NCI-H526 treated with DMSO at 0.1 percent for 48 hours (cell line): ENCODE data around the gene TRIM45.
"Not testable (repeated sequence)": the region's sequence is repeated elsewhere in the genome, so short reads cannot be mapped to it uniquely, and the experiment has no call there.

Experiments
- DNase-seq: peaks from one replicate; lab custom pipeline; 2025; lab: John Stamatoyannopoulos, UW

Gene TRIM45, protein sequence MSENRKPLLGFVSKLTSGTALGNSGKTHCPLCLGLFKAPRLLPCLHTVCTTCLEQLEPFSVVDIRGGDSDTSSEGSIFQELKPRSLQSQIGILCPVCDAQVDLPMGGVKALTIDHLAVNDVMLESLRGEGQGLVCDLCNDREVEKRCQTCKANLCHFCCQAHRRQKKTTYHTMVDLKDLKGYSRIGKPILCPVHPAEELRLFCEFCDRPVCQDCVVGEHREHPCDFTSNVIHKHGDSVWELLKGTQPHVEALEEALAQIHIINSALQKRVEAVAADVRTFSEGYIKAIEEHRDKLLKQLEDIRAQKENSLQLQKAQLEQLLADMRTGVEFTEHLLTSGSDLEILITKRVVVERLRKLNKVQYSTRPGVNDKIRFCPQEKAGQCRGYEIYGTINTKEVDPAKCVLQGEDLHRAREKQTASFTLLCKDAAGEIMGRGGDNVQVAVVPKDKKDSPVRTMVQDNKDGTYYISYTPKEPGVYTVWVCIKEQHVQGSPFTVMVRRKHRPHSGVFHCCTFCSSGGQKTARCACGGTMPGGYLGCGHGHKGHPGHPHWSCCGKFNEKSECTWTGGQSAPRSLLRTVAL

DNA sequence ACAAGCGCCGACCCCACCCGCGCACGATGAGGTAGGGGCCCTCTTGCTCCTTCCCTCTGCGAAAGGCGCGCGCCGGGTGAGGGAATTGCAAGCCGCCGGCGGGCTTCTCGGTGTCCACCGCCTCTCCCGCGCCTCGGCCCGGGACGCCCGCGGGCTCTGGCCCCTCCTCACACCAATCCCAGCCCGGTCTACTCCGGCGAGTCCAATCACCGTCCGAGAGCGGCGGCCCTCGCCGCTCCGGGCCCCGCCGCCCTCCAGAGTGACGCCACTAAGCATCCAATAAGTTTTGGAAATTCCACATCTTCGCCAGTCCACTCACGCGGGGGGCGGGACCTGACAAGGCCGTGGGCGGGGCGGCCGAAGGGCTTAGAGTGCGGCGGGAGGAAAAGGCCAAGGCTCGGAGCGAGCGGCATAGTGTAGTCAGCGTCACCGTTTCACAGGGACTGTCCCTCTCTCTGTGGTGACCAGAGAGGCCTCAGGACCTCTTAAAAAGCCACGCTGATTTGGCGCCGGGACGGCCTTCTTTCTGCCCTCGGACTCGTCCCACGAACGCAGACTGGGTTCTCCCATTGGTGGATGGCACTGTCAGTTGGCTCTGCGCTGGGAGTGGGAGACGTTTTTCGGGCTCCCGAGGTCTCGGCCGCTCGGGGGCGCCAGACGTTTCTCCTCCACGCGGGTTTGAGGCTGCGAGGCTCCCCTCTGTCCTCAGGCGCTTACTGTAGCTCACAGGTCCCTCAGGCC, at the start of gene TRIM45:
TRIM45 (minus strand) TSS at position 161 of the 741 bp plus-strand sequence. CDS start 548 bp downstream, outside the sequence.
- DNase-seq, result peak; percentile 97

GRCh38 chr1:117169871-117170596, 48.5 kb upstream of the TRIM45 start:
- DNase-seq, result no peak

DNA sequence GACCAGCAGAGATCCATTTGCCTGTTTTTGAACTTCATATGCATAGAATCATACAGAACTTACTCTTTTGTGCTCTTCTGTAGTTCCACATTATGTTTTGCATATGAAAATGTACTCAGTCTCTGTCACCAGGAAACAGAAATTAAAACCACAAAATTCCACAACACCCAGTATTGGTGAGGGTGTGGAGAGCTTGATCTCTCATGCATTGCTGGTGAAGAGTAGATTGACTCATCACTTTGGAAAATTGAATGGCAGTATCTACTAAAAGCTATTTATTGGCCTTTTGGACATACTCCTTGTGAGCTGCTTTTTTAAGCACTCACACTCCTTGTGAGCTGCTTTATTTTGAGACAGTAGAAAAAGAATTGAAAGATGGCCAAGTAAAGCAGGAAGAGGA, 45.9 kb upstream of the TRIM45 start:
- DNase-seq, result peak; percentile 30

GRCh38 chr1:117166076-117166475, 44.5 kb upstream of the TRIM45 start:
- no peak for DNase-seq

DNA sequence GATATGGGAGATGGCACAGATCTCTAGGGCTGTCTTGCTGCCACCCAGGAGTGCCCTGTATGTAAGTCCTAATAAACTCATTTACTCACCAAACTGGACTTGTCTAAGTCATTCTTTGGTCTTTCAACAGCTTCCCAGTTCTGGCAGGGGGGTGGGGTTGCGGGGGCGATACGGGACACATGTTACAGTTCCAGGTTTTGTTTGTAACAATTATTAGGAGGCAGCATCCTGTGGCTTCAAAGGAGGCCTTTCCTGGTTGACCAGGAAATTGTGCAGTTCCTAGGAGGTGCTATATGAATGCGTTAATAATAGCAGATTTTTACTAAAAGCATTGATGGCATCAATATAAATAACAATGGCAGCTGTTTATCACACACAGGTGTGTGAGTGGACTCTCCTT, 42.7 kb upstream of the TRIM45 start:
- DNase-seq, result no peak

DNA sequence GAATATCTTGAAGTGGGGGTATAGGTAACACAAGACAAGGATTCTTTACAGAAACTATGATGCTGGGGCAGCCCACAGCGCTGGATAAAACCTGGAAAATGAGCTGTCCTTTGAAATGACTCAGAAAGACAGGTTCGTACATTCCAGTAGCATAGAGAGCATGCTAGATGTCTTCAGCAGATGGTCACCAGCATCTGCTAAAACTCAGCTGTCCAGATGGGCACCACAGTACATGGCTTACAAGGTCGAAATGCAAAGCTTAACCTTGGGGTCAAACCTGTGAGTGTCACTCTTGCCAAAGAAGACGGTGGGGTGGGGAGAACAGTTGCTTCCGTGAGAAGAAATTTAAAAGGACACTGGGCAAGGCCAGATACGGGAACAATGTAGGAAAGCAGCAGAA, 41.3 kb upstream of the TRIM45 start:
- no peak for DNase-seq

GRCh38 chr1:117161887-117162286, 40.3 kb upstream of the TRIM45 start:
- peak; percentile 93 for DNase-seq

GRCh38 chr1:117151305-117151704, 29.8 kb upstream of the TRIM45 start:
- not testable (repeated sequence) for DNase-seq

- DNase-seq, result no peak
These were observed 28.8 kb upstream of the TRIM45 start for GRCh38 chr1:117150316-117150715.

DNA sequence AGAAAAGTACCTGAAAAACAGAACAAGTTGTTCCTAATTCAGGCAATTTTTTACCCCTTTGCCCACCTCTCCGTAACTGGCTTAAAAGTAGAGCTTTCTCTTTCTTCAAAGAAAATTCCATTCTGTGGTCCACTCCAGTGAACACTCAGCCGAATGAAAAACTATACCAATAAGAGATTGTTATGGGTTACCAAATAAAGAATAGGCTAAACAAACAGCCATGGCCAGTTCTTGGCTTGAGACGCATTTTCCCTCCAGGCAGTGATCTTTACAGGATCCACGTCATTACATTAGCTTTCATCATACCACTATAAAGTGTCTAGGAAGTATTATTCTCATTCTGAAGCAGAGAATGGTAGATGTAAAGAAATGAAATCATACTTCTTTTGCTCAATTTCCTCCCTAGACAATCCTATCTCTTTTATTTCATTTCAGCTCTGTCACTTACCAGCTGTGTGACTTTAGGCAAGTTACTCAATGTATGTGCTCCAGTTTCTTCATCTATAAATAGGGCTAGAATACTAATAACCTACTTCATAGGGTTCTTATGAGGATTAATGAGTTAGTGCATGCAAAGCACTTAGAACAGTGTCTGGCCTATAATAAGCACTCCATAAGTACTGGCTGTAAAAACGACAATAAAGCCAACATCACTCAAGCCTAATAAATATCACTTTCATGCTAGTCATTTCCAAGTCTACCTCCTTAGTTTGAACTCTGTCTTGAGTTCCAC, 26.5 kb upstream of the TRIM45 start:
- peak; percentile 38 for DNase-seq

DNA sequence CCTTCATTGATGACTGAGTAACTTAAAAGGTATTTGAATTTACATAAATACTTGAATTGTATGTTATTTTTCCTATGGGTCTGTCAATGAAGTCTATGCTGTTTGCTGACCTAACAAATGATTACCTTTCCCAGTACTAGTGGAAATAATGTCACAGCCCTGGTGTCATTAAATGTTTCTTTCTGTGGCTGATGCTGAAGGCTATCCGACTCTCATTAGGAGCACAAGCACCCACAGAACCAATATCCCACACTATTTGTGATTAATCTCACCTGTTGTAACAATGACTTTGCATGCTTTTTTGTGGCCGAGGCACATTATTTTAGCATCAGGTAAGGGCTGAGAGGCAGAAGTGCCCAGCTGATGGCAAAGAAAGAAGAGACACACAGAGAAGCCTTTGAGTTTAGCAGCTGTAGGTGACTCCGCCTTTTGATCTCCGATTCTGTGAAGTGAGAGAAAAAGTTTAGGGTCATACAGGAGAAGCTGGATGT, 25.8 kb upstream of the TRIM45 start:
- DNase-seq, result no peak

DNA sequence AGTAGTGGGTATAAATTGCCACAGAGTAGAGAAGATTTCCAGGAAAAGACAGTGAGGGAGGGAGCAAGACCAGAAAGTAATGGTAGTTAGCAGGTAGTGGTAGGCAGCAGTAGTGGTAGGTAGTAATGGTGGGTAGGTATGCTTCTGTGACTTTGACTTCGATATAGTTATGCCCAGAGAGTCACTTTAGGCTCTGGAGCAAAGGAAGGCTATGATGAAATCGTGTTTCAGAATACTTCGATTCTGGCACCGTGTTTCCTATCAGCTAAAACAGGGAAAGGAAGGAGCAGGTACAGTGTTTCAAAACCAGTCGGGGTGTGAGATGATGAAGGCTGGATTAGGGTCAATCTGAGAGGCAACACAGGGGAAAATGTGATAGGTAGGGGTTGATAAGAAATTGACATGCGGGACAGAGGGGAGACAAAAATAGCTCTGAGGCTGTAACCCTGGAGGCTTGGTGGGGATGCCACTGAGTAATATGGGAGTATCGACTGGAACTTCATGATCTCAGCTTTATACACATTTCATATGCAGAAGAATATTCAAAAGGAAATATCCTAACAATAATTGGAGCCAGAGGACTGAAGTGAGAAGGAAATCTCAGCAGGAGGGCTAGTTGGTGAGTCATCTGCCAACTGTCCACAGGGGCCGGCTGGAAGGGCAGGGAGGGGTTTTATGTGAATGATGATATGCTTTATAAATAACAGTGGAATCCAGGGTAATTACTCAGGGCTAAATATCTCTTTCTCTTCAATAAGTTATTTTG, 25.2 kb upstream of the TRIM45 start:
- DNase-seq, result no peak

GRCh38 chr1:117146072-117146471, 24.5 kb upstream of the TRIM45 start:
- DNase-seq, result no peak

DNA sequence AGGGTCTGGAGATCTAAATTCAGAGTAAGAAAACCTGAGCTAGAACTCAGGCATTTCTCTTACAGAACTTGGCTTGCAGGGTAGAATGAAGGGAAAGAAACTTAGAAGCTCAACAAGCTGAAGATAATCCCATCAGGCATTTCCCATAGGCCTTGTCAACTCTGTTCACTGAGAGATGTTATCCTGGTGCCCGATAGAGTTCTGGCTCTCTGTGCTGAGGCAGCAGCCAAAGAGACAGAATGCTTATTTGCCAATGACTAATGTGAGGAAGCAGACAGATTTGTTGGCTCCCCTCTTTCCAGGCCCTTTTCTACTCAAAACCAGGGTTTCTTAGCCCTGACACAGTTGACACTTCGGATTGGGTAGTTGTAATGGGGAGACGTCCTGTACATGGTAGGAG, 22.3 kb upstream of the TRIM45 start:
- no peak for DNase-seq

- DNase-seq, result no peak
These were observed 21.6 kb upstream of the TRIM45 start for GRCh38 chr1:117143172-117143571.

DNA sequence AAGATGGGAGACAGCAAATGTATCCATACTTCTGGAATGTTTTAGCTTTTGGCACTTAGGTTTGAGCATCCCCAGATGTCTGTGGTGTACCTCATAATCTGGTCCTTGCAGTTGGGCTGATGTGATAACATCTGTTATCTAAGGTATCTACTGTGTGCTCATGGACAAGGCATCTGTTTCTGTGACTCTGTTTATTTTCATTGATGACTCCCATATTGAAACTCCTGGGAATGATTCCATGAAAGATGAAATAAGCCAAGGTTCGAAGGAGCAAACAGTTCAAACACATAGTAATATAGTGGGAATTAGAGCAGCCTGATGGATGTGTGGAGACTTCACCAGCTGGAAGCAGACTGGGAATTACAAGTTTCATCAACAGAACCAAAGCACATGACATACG, 20.7 kb upstream of the TRIM45 start:
- no peak for DNase-seq

DNA sequence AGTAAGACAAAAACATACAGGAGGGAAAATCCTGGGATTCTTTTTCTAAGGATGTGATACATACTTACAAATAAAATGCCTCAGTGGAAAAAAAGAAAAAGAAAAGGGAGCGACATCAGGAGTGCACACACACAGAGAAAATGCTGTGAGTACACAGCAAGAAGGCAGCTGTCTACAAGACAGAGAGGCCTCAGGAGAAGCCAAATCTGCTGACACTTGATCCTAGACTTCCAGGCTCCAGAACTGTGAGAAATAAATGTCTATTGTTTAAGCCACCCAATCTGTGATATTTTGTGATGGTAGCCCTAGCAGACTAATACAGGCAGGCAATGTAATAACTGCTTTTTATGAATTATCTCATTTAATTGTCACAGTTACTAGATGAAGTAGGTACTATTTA, 17.0 kb upstream of the TRIM45 start:
- DNase-seq, result no peak

DNA sequence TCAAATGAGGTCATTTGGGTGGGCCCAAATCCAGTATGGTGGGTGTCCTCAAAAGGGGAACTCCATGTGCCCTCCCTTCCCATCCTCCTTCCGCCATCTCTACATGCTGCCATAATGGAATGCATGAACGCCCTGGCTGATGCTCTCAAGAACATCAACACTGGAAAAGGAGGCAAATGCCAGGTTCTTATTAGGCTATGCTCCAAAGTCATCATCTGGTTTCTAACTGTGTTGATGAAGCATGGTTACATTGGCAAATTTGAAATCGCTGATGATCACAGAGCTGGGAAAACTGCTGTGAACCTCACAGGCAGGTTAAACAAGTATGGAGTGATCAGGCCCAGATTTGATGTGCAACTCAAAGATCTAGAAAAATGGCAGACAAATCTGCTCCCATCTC, 16.6 kb upstream of the TRIM45 start:
- no peak for DNase-seq

DNA sequence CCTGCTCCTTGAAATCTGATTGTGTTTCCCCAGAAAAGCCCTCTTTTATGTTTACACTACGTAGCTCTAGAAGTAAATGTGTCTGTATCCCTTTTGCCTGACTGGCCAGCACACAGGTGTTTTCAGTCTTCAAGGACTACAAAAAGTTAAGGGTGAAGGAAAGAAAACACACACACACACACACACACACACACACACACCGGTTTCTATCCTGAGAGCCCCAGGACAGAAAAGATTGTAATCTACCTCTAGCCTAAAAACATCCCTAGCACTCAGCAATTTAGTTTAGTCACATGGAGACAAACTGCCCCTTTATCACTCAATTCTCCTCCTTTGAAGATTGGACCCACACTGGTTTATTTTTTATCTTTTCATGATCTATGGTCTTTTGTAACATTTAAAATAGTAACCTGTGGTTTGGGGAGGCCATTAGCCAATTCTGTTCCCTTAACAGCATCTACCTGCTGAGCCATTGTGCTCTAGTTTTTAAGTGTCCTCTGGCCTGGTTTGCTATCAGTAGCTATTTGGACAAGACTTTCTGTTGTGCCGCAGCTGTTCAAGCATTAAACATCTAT, 15.8 kb upstream of the TRIM45 start:
- DNase-seq, result no peak

- DNase-seq, result no peak
These were observed 15.2 kb upstream of the TRIM45 start for GRCh38 chr1:117136749-117137148.
